ENCODE results near the gene ZFP57.

Gene ZFP57

GRCh38 chr6:29652198-29652584, 28.8 kb downstream of the ZFP57 start:
- DNase-seq = no peak

GRCh38 chr6:29651413-29652197, 29.3 kb downstream of the ZFP57 start:
- peak; percentile 30 to 67 for DNase-seq

DNA sequence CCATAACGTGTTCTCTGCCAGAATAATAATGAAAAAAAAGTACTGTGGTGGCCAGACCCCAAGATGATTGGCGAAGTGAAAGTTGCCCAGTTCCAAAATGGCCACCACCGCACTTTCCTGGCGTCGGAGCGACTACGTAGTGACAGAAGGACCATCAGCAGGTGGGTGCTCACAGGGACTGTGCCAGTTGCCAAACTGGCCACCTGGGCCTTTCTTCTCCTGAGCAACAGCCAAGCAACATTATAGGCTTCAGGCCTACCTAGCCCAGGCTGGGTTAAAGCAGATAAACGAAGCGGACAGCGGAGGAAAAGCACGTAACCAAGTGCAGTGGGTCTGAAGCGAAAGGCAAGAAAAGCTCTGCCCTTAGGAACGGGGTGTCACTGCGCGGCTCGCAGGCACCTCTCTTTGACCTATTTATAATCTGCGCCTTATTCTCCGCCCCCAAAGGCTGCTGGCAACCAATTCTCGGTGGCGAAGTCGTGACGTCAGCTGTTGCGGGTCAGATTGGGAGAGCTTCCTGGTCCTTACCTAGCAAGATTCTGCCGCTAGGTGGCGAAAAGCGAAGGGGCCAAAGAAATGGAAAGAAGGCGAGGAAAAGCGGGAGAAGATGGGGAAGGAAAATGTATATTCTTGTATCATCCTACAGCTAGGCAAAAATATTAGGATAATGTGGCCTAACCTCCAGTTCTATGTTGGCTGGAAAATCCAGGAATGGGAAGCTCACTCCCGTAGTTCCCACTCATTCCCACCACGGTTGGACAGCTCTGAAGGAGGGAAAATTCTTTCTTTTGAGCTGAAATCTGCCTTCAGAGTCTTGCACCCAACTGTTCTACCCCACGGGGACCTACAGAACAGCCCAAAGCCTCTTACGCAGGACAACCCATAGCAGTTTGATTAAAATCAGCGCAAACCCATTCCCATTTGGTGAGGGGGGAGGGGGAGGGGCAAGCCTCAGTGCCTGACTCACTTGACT, 31.0 kb downstream of the ZFP57 start:
- peak; percentile 95 to 100 for DNase-seq

GRCh38 chr6:29647927-29648642, 32.9 kb downstream of the ZFP57 start:
- DNase-seq = peak; percentile 33 to 57

GRCh38 chr6:29641430-29642148, 39.4 kb downstream of the ZFP57 start:
- DNase-seq = peak; percentile 52 to 53

- no peak for DNase-seq
Measured at GRCh38 chr6:29637247-29637646, 43.7 kb downstream of the ZFP57 start.

GRCh38 chr6:29633534-29633905, 47.4 kb downstream of the ZFP57 start:
- no peak for DNase-seq

DNA sequence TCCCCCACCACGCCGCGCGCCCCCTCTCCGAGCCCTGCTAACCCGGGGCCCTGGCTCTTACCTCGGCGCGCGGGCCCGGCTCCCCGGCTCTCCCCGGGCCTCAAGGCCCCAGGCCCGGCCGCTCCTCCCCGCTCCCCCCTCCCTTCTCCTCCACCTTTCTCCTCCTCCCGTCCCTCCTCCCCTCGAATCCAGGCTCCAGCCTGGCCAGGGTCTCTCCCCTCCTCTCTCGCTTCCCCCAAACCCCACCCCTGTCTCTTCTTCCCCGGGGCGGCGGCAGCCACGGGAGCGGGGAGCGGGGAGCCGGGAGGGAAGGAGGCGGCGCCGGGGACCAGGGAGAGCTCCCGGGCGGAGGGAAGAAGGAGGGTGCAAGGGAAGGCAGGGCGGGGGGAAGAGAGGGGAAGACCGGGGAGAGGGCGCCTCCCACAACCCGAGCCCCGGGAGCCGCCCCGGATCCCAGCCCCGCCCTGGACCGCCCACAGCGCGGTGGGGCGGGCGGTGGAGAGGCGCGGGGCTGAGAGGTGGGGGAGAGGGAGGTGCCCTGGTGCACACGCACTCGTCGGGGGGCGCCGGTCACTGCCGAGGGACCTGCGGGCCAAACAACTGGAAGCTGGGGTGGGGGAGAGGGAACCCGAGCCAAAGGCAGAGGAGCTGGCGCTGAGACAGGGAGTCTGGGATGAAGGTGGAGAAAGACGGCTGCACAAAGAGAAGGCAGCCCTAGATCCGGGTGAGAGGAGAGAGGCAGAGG, 48.0 kb downstream of the ZFP57 start, which contains the start of gene GABBR1:
Gene GABBR1 (minus strand): TSS at position 395 of the 745 bp plus-strand sequence. CDS start 798 bp downstream, outside the sequence.
- DNase-seq = peak; percentile 73 to 77

DNA sequence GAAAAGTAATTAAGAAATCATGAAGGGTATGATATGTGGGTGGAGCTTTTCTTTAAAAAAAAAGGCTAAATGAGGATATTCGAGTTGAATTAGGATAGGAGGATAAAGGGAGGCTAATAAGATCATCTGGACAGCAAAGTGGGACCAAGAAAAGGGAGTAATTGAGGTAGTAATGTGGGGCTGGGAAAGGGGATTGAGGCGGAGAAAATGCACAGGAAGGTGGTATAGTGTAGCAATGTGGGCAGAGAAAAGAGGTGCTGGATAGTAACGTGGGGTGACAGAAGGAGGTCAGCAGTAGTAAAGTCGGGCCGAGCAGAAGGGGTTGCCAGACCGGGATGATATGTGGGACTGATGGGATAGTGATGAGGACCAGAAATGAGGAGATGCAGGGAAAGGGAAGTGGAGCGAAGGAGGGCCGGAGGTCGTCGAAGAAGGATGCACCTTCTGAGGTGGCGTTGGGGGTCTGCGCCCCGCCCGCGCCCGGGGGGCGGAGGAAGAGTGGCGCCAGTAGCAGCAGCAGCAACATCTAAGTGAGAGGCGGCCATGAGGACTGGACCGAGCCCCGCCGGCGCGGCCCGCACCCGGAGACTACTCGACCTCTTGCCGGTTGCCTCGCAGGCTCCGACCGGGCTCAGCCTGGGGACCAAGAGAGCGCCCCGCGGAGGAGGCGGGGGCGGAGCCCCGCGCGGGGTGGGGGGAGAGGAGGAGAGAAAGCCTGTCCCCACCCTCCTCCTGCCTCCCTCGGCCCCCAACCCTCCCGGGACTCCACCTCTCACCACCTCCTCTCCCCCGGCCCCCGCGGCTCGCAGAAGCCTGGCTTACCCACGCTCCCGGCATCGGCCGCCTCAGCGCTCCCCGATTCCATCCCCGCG, 48.9 kb downstream of the ZFP57 start:
- DNase-seq = no peak

DNA sequence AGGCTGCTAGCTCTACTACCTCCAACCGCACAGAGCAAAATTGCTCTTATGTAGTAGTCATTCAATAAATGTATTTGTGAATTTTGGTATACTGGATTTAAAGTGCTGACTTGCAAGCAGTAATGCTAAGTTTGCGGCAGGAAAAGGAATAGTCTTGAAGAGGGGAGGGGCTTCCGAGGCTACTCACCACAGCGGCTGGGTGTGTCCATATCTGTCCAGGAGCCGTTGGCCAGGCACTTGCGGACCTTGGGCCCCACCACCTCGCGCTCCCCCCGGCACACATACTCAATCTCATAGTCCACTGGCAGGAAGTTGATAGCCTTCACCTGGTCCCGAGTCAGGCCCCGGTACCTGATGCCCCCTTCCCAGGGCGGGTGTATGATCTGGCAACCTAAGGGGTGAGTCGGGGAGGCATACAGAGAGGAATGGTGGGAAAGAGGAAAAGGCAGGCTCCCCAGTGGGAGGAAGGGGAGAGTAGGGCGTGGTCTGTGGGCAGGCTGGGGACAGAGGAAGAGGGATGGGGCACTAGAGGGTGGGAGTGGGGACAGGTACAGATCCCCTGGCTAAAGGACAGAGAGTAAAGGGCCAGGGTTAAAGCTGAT, 49.6 kb downstream of the ZFP57 start:
- no peak for DNase-seq

DNA sequence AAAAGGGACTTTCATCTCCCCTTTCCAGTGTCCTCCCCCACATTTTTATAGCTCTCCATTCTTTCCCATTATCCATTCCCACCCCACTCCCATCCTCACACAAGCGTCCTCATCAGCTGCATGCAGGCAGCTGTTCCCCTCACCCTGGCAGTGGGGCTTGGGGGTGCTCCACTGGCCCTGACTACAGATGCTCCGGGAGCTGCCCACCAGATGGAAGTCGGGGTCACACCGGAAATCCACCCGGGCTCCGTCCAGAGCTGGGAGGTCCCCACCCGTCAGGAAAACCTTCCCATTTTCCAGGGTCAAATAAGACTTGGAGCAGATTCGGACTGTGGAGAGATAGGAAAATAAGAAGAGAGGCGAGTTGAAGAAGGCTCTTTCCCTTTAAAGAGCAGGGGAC, 50.6 kb downstream of the ZFP57 start:
- DNase-seq = no peak

GRCh38 chr6:29629571-29629970, 51.4 kb downstream of the ZFP57 start:
- DNase-seq = no peak

- no peak for DNase-seq
Measured at GRCh38 chr6:29628419-29629281, 52.3 kb downstream of the ZFP57 start.

DNA sequence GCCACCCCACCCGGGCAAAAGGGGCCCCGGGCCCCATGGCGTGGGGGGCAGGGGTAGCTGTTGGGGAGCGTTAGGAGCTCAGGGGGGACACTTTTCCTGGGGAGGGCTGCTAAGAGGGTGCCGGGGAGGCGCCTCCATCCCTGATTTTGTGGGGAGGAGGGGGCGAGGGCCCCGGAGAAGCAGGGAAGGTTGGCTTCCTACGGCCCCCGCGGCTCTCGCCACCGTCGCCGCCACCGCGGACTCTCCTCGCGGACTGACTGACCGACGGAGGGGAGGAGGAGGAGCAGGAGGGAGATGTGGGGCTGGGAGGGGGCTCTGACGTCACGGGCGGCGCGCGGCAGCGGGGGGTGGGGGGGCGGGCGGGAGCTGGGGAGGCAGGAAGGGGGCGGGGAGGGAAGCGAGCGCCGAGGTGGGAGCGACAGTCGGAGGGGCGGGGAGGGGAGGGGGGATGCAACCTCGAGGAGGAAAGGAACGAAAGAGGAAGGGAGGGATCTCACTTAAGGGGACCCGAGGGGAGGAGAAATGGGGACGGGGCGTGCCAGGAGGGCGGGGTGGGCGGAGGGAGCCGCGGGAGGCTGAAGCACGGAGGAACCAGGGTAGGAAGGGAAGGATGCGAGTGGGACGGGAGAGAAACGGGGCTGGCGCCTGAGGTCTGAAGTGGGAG, 53.1 kb downstream of the ZFP57 start:
- peak in 1 of 2 donors; percentile 28 for DNase-seq

DNA sequence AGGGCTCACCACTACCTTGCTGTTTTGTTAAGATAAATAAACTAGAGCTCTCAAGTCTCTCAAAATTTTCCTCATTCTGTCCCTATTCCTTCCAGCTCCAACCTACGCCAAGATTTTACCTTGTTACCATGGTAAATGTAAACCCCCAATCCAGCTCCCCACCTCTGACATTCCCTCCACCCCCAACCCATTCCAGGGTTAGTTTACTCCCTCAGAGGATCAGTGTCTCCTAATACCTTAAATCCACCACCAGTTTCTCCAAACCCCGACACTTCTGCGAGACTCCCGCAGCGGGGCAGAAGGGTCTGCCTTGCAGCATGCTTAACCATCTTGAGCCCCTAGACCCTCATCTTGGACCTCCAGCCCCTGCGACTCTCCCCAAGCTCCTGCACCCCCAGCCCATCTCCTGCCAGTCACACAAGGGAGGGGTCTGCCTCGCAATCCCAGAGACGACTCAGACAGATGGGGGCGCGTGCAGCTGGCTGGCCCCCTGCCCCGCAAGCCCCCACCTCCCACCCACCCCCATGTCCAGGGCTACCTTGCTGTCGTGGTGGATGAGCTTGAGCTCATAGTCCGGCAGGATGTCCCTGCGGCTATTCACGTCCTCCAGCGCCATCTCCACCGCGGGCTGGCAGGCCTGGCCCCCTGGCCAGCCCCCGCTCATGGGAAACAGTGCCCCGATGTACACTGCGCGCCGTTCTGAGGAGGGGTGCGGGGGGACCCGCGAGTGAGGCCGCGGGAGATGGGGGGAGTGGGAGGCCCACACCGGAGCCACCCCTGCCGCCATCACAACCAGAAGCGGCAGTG, 53.8 kb downstream of the ZFP57 start:
- DNase-seq = no peak

DNA sequence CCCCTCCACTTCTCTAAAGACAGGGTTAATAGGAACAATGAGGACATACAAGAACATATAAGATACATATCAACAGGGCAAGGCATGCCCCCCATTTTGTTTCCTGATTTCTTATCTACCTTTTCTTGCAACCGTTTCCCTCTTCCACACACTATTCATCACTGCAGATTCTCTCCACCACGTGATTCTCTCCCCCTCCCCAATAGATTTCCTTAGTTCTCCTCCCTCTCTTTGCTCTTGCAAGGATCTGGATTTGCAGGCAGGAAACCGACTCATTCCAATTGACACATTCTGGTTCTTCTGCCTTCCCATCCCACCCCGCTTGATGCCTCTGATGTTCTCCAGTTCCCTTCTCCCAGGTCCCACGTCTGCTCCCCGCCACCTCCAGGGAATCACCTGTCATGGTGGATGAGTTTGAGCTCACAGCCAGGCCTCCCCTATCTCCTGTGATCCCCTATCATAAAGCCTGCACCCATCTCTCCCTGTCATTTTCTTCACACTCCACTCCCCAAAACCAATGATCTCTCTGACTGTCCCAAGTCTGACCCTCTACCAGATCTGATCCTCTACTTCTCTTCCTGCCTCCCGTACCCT, 55.5 kb downstream of the ZFP57 start:
- no peak for DNase-seq

- DNase-seq = no peak
Measured at GRCh38 chr6:29624520-29624961, 56.4 kb downstream of the ZFP57 start.

Data from inflammatory macrophage treated with lipopolysaccharide for 1 hour (primary cell).